SHP77 treated with DMSO at 0.1 percent for 48 hours (cell line): ENCODE results near the gene SASS6.

Source experiments
- DNase-seq: peaks from one replicate; lab custom pipeline; 2025; lab: John Stamatoyannopoulos, UW

The SASS6 gene

DNA sequence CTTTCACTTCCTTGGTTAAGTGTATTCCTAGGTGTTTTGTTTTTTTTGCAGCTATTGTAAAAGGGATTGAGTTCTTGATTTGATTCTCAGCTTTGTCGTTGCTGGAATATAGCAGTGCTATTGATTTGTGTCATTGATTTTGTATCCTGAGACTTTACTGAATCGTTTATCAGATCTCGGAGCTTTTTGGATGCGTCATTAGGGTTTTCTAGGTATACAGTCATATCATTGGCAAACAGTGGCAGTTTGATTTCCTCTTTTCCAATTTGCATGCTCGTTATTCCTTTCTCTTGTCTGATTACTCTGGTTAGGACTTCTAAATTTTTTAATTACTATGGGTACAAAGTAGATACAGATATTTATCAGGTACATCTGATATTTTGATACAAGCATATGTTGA is 87.5 kb downstream of the SASS6 start:
- no peak for DNase-seq

DNA sequence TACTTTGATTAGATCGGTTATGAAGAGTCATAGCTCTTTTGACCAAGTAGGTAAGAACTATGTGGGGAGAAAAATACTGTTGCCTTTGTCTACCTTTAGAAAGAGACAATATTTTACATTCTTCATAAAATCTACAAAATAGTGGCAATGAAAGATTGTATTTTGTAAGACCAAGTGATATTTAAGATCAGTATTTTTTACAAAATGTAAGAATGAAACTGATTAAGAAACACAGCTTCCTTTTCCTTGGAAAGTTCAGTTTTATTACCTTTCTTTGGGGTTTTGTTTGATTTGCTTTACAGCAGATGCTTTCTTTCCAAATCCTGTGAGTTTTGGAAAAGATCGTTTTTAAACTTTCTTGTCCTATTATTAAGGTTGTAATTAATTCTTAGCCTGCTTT is 93.1 kb downstream of the SASS6 start:
- no peak for DNase-seq

DNA sequence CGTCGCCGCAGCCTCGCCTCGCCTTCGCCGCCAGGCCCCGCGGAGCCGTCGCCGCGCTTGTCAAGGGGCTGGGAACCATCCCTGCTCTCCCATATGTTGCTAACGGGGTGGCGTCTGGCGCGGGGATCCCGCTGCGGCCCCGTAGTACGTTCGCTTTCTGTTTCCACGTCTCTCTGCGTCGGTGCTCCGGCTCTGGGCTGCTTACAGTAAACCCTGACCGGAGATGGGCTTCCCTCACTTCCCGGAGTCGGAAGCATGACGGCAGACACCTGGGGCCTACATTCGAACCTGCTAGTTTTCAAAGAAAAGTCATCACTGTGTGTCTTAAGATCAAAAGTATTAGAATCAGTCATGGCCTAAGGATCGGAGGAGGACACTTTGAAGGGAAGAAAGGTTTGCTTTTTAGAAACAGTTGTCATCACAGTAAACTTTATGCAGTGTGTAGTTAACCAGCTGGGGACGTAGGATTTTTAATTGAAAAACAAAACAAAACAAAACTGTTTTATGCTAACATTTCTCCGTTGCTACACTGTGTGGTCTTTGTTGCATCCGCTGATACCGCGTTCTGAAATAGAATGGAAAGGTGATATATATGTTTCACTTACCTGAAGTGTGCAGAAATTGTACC is 94.0 kb downstream of the SASS6 start:
- no peak for DNase-seq

DNA sequence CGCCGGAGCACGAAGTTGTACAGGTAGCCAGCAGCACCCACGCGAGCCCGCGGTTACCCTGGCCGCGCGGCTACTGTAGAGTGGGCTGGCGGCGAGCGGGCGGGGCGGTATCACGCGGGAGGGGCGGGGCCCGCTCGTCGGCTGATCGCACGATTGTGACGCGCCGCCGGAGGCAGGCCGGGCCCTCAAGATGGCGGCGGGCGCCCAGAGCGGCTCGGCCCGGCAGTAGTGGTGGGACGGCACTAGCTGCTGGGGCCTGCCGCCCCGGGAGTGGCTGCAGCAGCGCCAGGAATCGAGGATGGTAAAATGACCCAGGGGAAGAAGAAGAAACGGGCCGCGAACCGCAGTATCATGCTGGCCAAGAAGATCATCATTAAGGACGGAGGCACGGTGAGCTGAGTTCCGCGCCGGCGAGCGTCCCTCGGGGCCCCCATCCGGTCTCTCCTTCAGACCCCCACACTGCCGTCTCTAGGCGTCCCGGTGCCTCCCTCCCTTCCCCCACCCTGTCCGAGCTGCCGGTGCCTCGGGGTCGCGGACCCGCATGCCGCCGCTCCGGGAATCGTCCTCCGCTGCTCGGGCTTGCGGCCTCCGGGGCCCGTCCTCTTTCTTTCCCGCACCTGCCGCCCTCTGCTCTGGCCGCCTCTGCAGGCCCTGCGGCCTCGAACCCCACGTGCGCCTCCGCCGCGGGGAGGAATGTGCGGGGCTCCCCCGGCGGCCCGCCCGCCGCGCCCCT is 94.6 kb downstream of the SASS6 start:
- peak; percentile 50 for DNase-seq

DNA sequence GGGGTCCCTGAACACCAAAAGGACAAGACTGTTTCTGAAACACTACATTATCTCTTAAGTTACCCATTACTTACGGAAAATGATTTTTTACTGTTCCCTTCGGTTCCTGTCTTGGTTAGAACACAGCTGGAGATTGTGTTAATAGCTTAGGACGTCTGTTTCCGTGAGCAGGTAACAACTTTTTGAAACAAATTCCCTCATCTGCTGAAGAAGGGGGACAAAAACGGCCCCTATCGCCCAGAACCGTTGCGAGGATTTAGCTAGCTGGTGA is 95.1 kb downstream of the SASS6 start:
- no peak for DNase-seq

DNA sequence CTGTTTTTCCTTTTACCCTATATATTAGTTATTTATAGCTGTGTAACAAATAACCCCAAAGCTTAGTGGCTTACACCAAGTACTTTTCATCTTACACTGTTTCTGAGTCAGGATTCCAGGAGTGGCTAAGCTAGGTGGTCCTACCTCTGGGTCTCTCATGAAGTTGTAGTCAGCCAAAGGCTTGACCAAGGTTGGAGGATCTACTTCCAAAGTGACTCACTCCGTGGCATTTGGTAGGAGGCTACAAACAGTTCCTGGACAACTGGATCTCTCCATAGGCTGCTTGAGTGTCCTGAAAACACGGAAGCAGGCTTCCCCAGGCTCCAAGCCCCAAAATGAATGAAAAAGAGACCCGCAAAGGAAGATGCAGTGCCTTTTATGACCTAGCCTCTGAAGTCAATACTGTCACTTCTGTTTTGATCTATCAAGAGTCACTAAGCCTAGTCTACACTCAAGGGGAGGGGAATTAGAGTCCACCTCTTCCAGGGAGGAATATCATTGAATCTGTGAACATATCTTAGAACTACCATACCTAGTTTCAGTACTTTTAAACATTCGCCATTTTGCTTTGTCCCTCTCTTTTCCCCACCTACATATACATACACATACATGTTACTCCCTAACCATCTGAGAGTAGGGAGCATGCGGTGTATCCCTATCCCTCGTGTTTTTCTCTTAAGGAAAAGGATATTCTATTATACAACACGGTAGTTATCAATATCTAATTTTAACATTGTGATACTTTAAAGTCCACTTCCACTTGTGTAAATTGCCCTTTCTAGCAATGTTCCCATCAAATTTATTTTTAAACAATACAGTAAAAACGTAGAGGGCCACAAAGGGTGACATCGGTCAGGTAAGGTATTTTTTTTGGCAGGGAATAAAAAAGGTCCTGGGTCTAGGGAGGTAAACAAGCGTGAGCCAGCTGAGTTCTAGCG is 95.7 kb downstream of the SASS6 start:
- DNase-seq, result no peak

DNA sequence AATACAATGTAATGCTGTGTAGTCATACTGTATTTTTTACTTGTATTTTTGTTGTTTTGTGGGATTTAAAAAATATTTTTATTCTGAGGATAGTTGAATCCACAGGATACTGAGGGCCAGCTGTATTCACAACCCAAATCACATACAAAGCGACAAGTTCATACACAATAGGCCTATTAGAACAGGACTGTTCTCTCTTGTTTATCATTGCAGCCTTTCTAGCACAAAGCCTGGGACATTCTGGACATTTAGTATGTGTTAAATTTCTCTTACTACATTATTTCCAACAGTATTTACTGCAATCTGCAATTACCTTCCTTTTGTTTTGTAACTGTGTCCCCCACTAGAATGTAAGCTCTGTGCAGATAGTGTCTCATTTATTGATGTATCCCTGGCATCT is 97.5 kb downstream of the SASS6 start:
- DNase-seq, result no peak

DNA sequence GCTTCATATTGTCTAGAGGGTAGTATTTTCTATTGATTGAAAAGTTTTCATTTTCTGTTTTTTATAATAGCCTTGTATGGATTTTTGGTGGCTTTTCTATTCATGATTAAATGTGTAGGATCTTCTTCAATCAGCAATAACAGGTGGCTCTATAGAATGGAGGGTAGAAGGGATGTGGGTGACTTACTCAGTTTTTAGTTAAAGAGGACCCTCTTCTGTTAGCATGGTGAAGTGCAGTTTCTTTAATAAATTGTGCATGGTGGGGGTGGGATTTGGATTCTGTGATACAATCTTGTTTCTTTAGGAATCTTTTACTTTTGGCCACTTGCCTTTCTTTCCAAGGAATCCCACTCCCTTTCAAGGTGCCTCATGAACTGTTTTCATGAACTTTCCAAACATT is 98.3 kb downstream of the SASS6 start:
- DNase-seq, result peak; percentile 4
